ENCODE measurements around the gene FRK.
"Not testable (repeated sequence)": the region's sequence is repeated elsewhere in the genome, so short reads cannot be mapped to it uniquely, and the experiment has no call there.

The FRK gene

GRCh38 chr6:116059713-116060571, 749 bp downstream of the FRK start:
- Mint-ChIP-seq H3K27me3 (peaks cover 8% of the 10 kb centered on the region), H3K4me3 (no peak overlapping the region), H3K27ac (no peak overlapping the region), H3K36me3 (ENCODE audit: low read depth) (no peaks in the 10 kb centered on the region), H3K4me1 (ENCODE audit: low read depth) (no peaks in the 10 kb centered on the region), H3K9me3 (no peaks in the 10 kb centered on the region)

DNA sequence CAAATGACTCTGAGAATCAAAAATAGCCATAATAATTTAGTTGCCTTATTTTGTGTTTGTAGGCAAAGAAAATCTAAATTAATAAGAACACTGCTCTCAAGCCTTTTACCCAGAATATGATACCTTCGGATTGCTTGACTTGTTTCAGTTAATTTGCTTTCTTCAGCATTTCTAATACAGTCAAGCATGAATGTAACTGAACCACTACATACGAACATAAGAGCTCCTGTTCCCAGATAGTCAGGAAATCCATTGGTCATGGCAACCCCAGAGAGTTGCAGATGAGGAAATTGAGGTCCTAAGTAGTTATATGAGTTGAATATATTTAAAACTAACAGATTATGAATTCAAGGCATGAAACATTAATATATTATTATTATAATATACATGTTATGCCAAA, 2.9 kb downstream of the FRK start:
- Mint-ChIP-seq H3K27me3 (peaks cover 8% of the 10 kb centered on the region), H3K36me3 (ENCODE audit: low read depth) (no peaks in the 10 kb centered on the region), H3K9me3 (no peaks in the 10 kb centered on the region), H3K27ac (no peak overlapping the region), H3K4me1 (ENCODE audit: low read depth) (no peaks in the 10 kb centered on the region), H3K4me3 (no peak overlapping the region)

GRCh38 chr6:116055513-116055912, 5.2 kb downstream of the FRK start:
- Mint-ChIP-seq H3K27ac (no peak overlapping the region), H3K4me3 (no peak overlapping the region), H3K27me3 (peaks cover 6% of the 10 kb centered on the region), H3K36me3 (ENCODE audit: low read depth) (no peaks in the 10 kb centered on the region), H3K4me1 (ENCODE audit: low read depth) (no peaks in the 10 kb centered on the region), H3K9me3 (no peaks in the 10 kb centered on the region)

GRCh38 chr6:116051244-116051643, 9.4 kb downstream of the FRK start:
- Mint-ChIP-seq H3K36me3 (ENCODE audit: low read depth) (no peaks in the 10 kb centered on the region), H3K27ac (no peak overlapping the region), H3K9me3 (no peaks in the 10 kb centered on the region), H3K4me3 (no peak overlapping the region), H3K4me1 (ENCODE audit: low read depth) (no peaks in the 10 kb centered on the region), H3K27me3 (peaks cover 29% of the 10 kb centered on the region)

- Mint-ChIP-seq H3K27me3 (peaks cover 29% of the 10 kb centered on the region), H3K4me1 (ENCODE audit: low read depth) (no peaks in the 10 kb centered on the region), H3K36me3 (ENCODE audit: low read depth) (no peaks in the 10 kb centered on the region), H3K27ac (no peak overlapping the region), H3K9me3 (no peaks in the 10 kb centered on the region), H3K4me3 (no peak overlapping the region)
These were observed 10.0 kb downstream of the FRK start for GRCh38 chr6:116050737-116051136.

DNA sequence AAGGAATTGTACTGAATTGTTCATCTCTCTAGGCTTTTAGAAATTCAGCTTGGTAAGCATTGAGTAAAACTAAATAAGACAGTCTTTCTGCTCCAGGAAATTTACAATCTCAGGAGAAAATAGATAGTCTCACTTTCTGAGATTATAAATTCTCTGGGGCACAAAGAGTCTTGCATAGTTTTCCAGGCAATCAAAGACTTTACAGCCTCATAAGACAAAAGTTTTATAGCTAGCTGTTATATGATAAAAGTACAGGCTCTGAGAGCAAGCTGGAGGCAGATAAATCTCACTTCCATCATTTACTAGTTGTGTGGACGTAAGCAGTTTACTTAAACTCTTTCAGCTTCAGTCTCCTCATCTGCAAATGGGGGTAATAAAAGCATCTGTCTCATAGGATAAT, 11.4 kb downstream of the FRK start:
- H3K4me3 Mint-ChIP-seq = no peak overlapping the region
- H3K36me3 Mint-ChIP-seq (ENCODE audit: low read depth) = no peaks in the 10 kb centered on the region
- H3K4me1 Mint-ChIP-seq (ENCODE audit: low read depth) = no peaks in the 10 kb centered on the region
- H3K27ac Mint-ChIP-seq = no peak overlapping the region
- H3K27me3 Mint-ChIP-seq = peaks cover 34% of the 10 kb centered on the region
- no peaks in the 10 kb centered on the region for H3K9me3 Mint-ChIP-seq

GRCh38 chr6:116047173-116047933, 13.3 kb downstream of the FRK start:
- Mint-ChIP-seq H3K27me3 (peaks cover 39% of the 10 kb centered on the region), H3K9me3 (no peaks in the 10 kb centered on the region), H3K4me1 (ENCODE audit: low read depth) (no peaks in the 10 kb centered on the region), H3K27ac (no peak overlapping the region), H3K36me3 (ENCODE audit: low read depth) (no peaks in the 10 kb centered on the region), H3K4me3 (no peak overlapping the region)

GRCh38 chr6:116046737-116047136, 14.0 kb downstream of the FRK start:
- Mint-ChIP-seq H3K27ac (no peak overlapping the region), H3K4me1 (ENCODE audit: low read depth) (no peaks in the 10 kb centered on the region), H3K36me3 (ENCODE audit: low read depth) (no peaks in the 10 kb centered on the region), H3K9me3 (no peaks in the 10 kb centered on the region), H3K27me3 (peaks cover 39% of the 10 kb centered on the region), H3K4me3 (no peak overlapping the region)

DNA sequence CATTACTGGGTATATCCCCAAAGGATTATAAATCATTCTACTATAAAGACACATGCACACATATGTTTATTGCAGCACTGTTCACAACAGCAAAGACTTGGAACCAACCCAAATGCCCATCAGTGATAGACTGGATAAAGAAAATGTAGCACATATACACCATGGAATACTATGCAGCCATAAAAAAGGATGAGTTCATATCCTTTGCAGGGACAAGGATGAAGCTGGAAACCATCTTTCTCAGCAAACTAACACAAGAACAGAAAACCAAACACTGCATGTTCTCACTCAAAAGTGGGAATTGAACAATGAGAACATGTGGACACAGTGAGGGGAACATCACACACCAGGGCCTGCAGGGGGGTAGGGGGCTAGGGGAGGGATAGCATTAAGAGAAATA, 14.4 kb downstream of the FRK start:
- H3K27ac Mint-ChIP-seq = not testable (repeated sequence)

GRCh38 chr6:116041934-116042333, 18.8 kb downstream of the FRK start:
- Mint-ChIP-seq H3K36me3 (ENCODE audit: low read depth) (no peaks in the 10 kb centered on the region), H3K4me1 (ENCODE audit: low read depth) (no peaks in the 10 kb centered on the region), H3K9me3 (no peaks in the 10 kb centered on the region), H3K27me3 (peaks cover 14% of the 10 kb centered on the region), H3K27ac (no peak overlapping the region), H3K4me3 (no peak overlapping the region)

More for the DNA sequence above, 14.4 kb downstream of the FRK start:
- H3K36me3 Mint-ChIP-seq (ENCODE audit: low read depth); H3K4me1 Mint-ChIP-seq (ENCODE audit: low read depth); H3K9me3 Mint-ChIP-seq; H3K4me3 Mint-ChIP-seq: not testable (repeated sequence)
- H3K27me3 Mint-ChIP-seq = peaks cover 39% of the 10 kb centered on the region

- Mint-ChIP-seq H3K9me3 (no peaks in the 10 kb centered on the region), H3K27ac (no peak overlapping the region), H3K27me3 (peaks cover 14% of the 10 kb centered on the region), H3K4me1 (ENCODE audit: low read depth) (no peaks in the 10 kb centered on the region), H3K4me3 (no peak overlapping the region), H3K36me3 (ENCODE audit: low read depth) (no peaks in the 10 kb centered on the region)
These were observed 19.7 kb downstream of the FRK start for GRCh38 chr6:116040993-116041392.

DNA sequence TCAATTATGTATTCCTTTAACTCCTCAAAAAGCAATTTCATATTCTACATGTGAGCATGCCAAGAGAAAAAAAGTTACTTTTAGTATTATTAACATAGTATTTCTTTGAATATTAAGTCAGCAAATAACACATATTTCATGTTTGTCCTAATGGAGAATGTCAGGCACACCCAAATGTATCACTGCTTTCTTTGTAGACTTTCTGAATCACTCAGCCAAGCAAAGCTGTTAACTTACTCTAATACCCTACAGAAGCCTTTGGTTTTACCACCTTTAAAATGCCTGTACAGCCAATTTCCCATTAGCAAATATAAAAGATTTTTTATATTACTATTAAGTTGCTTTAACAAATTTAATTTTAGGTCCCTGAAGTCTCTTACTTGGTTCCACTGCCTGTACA, 23.8 kb downstream of the FRK start:
- no peaks in the 10 kb centered on the region for H3K9me3 Mint-ChIP-seq
- H3K36me3 Mint-ChIP-seq (ENCODE audit: low read depth) = no peaks in the 10 kb centered on the region
- no peak overlapping the region for H3K4me3 Mint-ChIP-seq
- peaks cover 14% of the 10 kb centered on the region for H3K27me3 Mint-ChIP-seq
- H3K4me1 Mint-ChIP-seq (ENCODE audit: low read depth) = no peaks in the 10 kb centered on the region
- H3K27ac Mint-ChIP-seq = no peak overlapping the region

- Mint-ChIP-seq H3K36me3 (ENCODE audit: low read depth) (no peaks in the 10 kb centered on the region), H3K4me3 (no peak overlapping the region), H3K27me3 (peaks cover 17% of the 10 kb centered on the region), H3K4me1 (ENCODE audit: low read depth) (no peaks in the 10 kb centered on the region), H3K27ac (no peak overlapping the region), H3K9me3 (no peaks in the 10 kb centered on the region)
These were observed 24.5 kb downstream of the FRK start for GRCh38 chr6:116036075-116036773.

DNA sequence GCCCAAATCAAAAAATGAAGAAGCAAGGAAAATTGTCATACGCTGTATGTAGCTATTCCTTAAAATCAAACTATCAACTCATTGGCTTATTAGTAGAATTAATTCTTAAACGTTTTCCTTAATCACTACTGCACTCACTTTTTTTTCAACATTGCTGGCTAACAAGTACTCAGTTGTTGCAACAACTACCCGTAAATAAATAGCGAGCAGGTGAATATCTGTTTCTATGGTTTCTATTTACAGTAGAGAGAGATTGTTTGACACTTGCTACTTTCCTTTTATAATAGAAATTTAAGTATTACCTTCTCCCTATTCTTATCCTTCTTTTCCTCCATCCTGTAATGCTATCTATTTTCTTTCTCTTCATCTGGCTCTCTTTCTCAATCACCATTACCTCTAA, 25.1 kb downstream of the FRK start:
- Mint-ChIP-seq H3K4me3 (no peak overlapping the region), H3K27ac (no peak overlapping the region), H3K4me1 (ENCODE audit: low read depth) (no peaks in the 10 kb centered on the region), H3K36me3 (ENCODE audit: low read depth) (no peaks in the 10 kb centered on the region), H3K9me3 (no peaks in the 10 kb centered on the region), H3K27me3 (peaks cover 18% of the 10 kb centered on the region)

DNA sequence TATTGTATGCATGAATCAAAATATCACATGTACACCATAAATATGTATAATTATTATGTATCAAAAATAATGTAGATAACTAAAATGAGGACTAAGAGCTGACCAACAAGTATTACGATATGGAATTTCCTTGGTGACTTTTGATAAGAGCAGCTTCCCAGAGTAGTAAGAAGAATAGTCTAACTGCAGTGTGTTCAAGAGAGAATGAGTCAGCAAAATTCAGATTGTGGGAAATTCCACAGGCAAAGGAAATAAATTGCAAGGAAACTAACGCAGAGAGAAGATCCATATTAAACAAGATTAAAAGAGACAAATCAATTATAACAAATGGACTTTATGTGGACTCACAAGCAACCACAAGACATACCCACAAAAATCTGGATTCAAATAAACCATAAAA, 26.4 kb downstream of the FRK start:
- Mint-ChIP-seq H3K27ac (no peak overlapping the region), H3K27me3 (peaks cover 21% of the 10 kb centered on the region), H3K4me1 (ENCODE audit: low read depth) (no peaks in the 10 kb centered on the region), H3K4me3 (no peak overlapping the region), H3K9me3 (no peaks in the 10 kb centered on the region), H3K36me3 (ENCODE audit: low read depth) (no peaks in the 10 kb centered on the region)

Data from stimulated activated naive CD8-positive, alpha-beta T cell treated with anti-CD3 and anti-CD28 coated beads, Interleukin-15, Interleukin-2, amounts not matched to agents 100 ng/mL and 50 ng/mL, for 24 hours (primary cell).